ENCODE results near the gene OR10G2.

Gene OR10G2

DNA sequence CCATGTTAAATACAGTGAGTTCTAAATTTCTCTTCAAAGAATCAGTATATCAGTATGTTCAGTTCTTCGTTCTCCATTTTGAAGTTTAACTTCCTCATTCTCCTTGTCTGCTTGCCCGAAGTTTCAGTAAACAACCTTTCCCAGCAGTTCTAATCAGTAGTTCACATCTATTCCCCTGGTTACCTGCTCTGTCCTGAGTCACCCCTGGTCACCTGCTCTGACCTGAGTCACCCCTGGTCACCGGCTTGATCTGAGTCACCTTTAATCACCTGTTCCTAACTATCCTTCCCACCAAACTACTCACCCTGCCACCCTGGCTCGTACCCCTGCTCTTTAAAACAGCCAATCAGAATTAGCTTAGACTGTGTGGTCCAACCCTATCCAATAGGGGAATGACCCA lies 45.4 kb downstream of the OR10G2 start:
- no peak for DNase-seq (ENCODE audit: low read depth, low spot score)

Data from iPS DF 19.7 (cell line).